HL-60 (cell line): ENCODE results near the gene RAB40B.

Source experiments
- DNase-seq, 2 experiments: peaks; one replicate each; pipeline ENCODE4 v3.0.0-alpha.2; 2010 to 2020; ENCODE audit warnings: low read depth in 1 of 2, low spot score in 1 of 2
- H3K27ac ChIP-seq: fragments of 250-450 bp; sonication (Bioruptor Pico); replicated peaks from 2 replicates; pipeline ENCODE4 v1.5.1; 2020; ENCODE audit warnings: mild to moderate bottlenecking, moderate library complexity
- H3K27me3 ChIP-seq: fragments of 250-450 bp; sonication (Bioruptor Pico); 2 replicates; pipeline ENCODE4 v1.5.1; 2021; ENCODE audit warnings: mild to moderate bottlenecking, moderate library complexity; ENCODE audit not compliant: insufficient read depth, poor library complexity, severe bottlenecking
- H3K4me3 ChIP-seq: replicated peaks from 2 replicates; pipeline ENCODE4 v1.5.1; 2011; ENCODE audit warnings: mild to moderate bottlenecking, control low read depth, low read length; ENCODE audit not compliant: insufficient read depth
- GABPA ChIP-seq: IDR thresholded peaks from 2 replicates; pipeline ENCODE4 v1.6.1; 2012; ENCODE audit warnings: low read depth
- POLR2AphosphoS5 ChIP-seq: IDR thresholded peaks from 2 replicates; pipeline ENCODE4 v1.6.1; 2012; ENCODE audit warnings: low read depth
- SPI1 ChIP-seq: IDR thresholded peaks from 2 replicates; pipeline ENCODE4 v1.6.1; 2012; ENCODE audit warnings: low read depth, mild to moderate bottlenecking, borderline replicate concordance
- TF ChIP-seq, protein P1 (sequence below): IDR thresholded peaks from one replicate; pipeline ENCODE4 v1.5.1; 2011; ENCODE audit warnings: low read length, control low read depth, inconsistent platforms; ENCODE audit not compliant: insufficient read depth
- TF ChIP-seq, protein P2 (sequence below): IDR thresholded peaks from 2 replicates; pipeline ENCODE4 v1.6.1; 2012; ENCODE audit warnings: low read depth; ENCODE audit not compliant: insufficient replicate concordance

Gene RAB40B

DNA sequence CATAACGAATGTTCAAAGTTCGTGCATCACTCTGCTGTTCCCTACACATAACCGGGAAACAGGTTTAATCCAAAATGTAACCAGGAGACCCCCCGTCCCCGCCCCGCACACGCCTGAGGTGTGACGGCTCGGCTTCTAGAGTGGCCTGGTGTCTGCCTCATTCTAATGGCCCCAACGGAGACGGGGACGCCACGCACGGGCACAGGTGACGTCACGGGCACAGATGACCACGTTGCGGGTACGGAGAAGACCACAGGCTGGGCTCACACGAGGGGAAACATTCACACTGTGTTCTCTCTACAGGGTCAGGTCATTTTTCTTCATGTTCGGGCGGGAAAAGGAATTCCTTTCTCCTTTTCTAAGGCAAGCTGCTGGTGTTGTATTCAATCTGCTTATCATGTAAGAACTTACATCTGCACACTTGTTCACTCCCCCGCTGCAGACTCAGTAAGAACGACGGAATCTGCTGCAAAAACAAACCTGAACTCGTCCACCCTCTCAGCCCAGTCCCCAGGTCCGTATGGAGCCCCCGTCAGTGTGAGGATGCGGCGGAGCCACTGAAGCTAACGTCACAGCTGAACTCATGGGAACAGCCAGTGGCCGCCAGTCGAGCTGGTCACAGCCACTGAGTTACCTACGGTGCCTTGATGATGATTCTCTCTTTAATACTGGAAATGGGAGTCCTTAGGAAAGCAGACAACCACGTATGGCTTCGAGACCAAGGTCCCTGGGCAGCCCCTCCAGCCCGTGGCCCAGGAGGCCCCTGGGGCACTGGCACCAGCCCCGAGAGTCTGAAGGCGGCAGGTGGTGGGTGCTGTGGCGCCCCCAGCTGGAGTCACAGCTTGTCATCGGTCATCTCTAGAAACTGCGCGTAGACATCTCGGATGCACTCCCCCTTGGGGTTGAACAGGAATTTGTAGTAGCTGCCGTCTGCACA is 83.1 kb downstream of the RAB40B start:
- TF ChIP-seq POLR2AphosphoS5 (no peak), GABPA (no peak), SPI1 (no peak)
- TF ChIP-seq, protein P1, sequence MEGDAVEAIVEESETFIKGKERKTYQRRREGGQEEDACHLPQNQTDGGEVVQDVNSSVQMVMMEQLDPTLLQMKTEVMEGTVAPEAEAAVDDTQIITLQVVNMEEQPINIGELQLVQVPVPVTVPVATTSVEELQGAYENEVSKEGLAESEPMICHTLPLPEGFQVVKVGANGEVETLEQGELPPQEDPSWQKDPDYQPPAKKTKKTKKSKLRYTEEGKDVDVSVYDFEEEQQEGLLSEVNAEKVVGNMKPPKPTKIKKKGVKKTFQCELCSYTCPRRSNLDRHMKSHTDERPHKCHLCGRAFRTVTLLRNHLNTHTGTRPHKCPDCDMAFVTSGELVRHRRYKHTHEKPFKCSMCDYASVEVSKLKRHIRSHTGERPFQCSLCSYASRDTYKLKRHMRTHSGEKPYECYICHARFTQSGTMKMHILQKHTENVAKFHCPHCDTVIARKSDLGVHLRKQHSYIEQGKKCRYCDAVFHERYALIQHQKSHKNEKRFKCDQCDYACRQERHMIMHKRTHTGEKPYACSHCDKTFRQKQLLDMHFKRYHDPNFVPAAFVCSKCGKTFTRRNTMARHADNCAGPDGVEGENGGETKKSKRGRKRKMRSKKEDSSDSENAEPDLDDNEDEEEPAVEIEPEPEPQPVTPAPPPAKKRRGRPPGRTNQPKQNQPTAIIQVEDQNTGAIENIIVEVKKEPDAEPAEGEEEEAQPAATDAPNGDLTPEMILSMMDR, result no peak
- TF ChIP-seq, protein P2, sequence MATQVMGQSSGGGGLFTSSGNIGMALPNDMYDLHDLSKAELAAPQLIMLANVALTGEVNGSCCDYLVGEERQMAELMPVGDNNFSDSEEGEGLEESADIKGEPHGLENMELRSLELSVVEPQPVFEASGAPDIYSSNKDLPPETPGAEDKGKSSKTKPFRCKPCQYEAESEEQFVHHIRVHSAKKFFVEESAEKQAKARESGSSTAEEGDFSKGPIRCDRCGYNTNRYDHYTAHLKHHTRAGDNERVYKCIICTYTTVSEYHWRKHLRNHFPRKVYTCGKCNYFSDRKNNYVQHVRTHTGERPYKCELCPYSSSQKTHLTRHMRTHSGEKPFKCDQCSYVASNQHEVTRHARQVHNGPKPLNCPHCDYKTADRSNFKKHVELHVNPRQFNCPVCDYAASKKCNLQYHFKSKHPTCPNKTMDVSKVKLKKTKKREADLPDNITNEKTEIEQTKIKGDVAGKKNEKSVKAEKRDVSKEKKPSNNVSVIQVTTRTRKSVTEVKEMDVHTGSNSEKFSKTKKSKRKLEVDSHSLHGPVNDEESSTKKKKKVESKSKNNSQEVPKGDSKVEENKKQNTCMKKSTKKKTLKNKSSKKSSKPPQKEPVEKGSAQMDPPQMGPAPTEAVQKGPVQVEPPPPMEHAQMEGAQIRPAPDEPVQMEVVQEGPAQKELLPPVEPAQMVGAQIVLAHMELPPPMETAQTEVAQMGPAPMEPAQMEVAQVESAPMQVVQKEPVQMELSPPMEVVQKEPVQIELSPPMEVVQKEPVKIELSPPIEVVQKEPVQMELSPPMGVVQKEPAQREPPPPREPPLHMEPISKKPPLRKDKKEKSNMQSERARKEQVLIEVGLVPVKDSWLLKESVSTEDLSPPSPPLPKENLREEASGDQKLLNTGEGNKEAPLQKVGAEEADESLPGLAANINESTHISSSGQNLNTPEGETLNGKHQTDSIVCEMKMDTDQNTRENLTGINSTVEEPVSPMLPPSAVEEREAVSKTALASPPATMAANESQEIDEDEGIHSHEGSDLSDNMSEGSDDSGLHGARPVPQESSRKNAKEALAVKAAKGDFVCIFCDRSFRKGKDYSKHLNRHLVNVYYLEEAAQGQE, result no peak
- H3K27me3 ChIP-seq, result no peaks in the 10 kb centered on the region
- no peak overlapping the region for H3K27ac ChIP-seq
- no peak overlapping the region for H3K4me3 ChIP-seq
- no peak for DNase-seq

DNA sequence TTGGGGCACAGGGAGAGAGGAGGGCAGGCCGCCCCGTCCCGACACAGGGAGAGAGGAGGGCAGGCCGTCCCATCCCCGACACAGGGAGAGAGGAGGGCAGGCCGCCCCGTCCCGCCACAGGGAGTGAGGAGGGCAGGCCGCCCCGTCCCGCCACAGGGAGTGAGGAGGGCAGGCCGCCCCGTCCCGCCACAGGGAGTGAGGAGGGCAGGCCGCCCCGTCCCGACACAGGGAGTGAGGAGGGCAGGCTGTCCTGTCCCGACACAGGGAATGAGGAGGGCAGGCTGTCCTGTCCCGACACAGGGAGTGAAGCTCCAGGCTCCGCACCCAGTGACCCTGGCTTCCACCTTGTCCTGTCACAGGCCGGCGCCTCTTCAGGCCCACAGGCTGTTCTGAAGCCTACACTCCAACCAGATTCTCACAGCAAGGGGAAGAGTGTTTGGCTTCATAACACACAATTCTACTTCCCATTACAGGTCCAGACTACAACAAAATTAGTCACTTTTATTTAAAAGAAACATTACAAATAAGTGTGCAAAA is 84.3 kb downstream of the RAB40B start:
- TF ChIP-seq POLR2AphosphoS5 (no peak), SPI1 (no peak), GABPA (no peak)
- TF ChIP-seq, protein P1, result no peak
- TF ChIP-seq, protein P2, result no peak
- Histone ChIP-seq H3K4me3 (no peak overlapping the region), H3K27me3 (no peaks in the 10 kb centered on the region), H3K27ac (no peak overlapping the region)
- no peak for DNase-seq

DNA sequence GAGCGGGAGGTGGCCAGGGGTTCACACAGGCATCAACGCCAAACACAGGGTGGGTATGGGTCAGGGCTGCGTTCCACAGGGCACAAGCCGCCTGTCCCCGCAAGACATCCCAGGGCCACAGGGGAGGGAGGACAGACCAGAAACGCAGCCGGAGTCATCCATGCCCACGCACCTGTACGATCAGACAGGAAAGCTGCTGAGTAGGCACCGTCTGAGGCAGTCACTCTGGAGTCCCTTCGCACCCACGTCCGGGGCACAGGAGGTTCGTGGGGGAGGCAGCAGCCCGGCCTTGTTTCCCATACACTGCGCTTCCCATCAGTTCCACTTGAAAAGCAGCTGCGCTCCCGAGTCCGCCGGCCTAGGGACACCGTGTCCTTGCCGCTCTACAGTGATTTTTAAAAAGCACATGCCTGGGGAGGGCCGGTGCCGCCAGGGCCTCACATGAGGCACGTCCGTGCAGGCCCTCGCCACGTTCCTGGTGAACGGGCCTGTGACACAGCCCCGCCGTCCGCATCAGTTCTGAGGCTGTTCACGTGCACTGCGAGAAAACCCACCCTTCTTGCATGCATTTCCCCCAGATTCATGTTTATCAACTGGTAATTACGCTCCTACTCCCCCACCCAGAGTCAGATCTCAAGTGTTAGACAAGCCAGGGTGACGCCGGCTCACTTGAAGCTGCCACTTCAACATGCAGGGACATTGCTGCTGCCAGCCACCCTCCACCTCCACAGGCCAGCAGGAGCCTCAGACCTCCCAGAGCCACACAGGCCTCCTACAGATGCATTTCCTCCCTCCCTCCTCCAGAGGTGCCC is 85.0 kb downstream of the RAB40B start:
- no peak overlapping the region for H3K27ac ChIP-seq
- H3K27me3 ChIP-seq, result no peaks in the 10 kb centered on the region
- TF ChIP-seq GABPA (no peak), SPI1 (no peak), POLR2AphosphoS5 (no peak)
- TF ChIP-seq, protein P2, result no peak
- TF ChIP-seq, protein P1, result no peak
- no peak overlapping the region for H3K4me3 ChIP-seq
- no peak for DNase-seq
